OCI-LY1 (cell line): Measurements from ENCODE around the gene ROBO1.

Experiments
- H2AFZ ChIP-seq: fragments of 200-600 bp; sonication (generic), shearing (Covaris generic); 2 replicates; pipeline ENCODE4 v1.6.0; 2014; ENCODE audit warnings: antibody characterized with exemption, mild to moderate bottlenecking, low read length
- H3F3A ChIP-seq: fragments of 200-600 bp; sonication (generic), shearing (Covaris generic); 2 replicates; pipeline ENCODE4 v1.6.0; 2014; ENCODE audit warnings: mild to moderate bottlenecking, antibody characterized with exemption, low read length, moderate library complexity; ENCODE audit not compliant: insufficient read depth
- H3K27ac ChIP-seq: fragments of 200-600 bp; sonication (generic); 2 replicates; pipeline ENCODE4 v1.5.1; 2014; ENCODE audit warnings: low read length, mixed run types, mild to moderate bottlenecking, low read depth; ENCODE audit not compliant: poor library complexity, severe bottlenecking
- H3K27me3 ChIP-seq: fragments of 200-600 bp; sonication (generic); 2 replicates; pipeline ENCODE4 v1.6.0; 2014; ENCODE audit warnings: antibody characterized with exemption, mild to moderate bottlenecking, low read length, moderate library complexity; ENCODE audit not compliant: insufficient read depth
- H3K36me3 ChIP-seq: fragments of 200-600 bp; sonication (generic); 2 replicates; pipeline ENCODE4 v1.6.1; 2014; ENCODE audit warnings: mild to moderate bottlenecking, antibody characterized with exemption, low read length, moderate library complexity, mixed read lengths; ENCODE audit not compliant: insufficient read depth
- H3K4me1 ChIP-seq: fragments of 200-600 bp; sonication (generic); 2 replicates; pipeline ENCODE4 v1.5.1; 2014; ENCODE audit warnings: mild to moderate bottlenecking, low read length, moderate library complexity; ENCODE audit not compliant: insufficient read depth, severe bottlenecking
- H3K4me2 ChIP-seq: fragments of 200-600 bp; sonication (generic), shearing (Covaris generic); 2 replicates; pipeline ENCODE4 v1.6.1; 2014; ENCODE audit warnings: low read length
- H3K4me3 ChIP-seq: fragments of 200-600 bp; sonication (generic); 2 replicates; pipeline ENCODE4 v1.5.1; 2014; ENCODE audit warnings: low read length, low read depth, mild to moderate bottlenecking, mixed read lengths; ENCODE audit not compliant: poor library complexity, severe bottlenecking
- H3K79me2 ChIP-seq: fragments of 200-600 bp; shearing (Covaris generic); 2 replicates; pipeline ENCODE4 v1.6.1; 2016; ENCODE audit warnings: mixed run types, low read length, mixed read lengths; ENCODE audit not compliant: insufficient read depth
- H3K9ac ChIP-seq: fragments of 200-600 bp; sonication (generic), shearing (Covaris generic); 2 replicates; pipeline ENCODE4 v1.6.1; 2014; ENCODE audit warnings: mild to moderate bottlenecking, low read length, mixed read lengths
- H3K9me2 ChIP-seq: fragments of 200-600 bp; sonication (generic), shearing (Covaris generic); 2 replicates; pipeline ENCODE4 v1.6.1; 2014; ENCODE audit warnings: low read depth, mild to moderate bottlenecking, low read length, mixed read lengths
- H3K9me3 ChIP-seq: fragments of 200-600 bp; shearing (Covaris generic); 2 replicates; pipeline ENCODE4 v1.6.1; 2014; ENCODE audit warnings: low read length, mixed read lengths
- H4K20me1 ChIP-seq: fragments of 200-600 bp; sonication (generic), shearing (Covaris generic); 2 replicates; pipeline ENCODE4 v1.6.0; 2016; ENCODE audit warnings: mild to moderate bottlenecking, low read length; ENCODE audit not compliant: insufficient read depth
- EZH2 ChIP-seq: fragments of 200-600 bp; sonication (generic), shearing (Covaris generic); IDR thresholded peaks from 2 replicates; pipeline ENCODE4 v1.8.0; 2017; ENCODE audit warnings: borderline replicate concordance, mixed run types, mild to moderate bottlenecking, antibody characterized with exemption, low read length, moderate library complexity, mixed read lengths
- TF ChIP-seq, protein P1 (sequence below): fragments of 200-600 bp; sonication (generic), shearing (Covaris generic); IDR thresholded peaks from 2 replicates; pipeline ENCODE4 v1.5.1; 2017; ENCODE audit warnings: mild to moderate bottlenecking, antibody characterized with exemption, low read length, moderate library complexity, mixed read lengths

ROBO1 gene

DNA sequence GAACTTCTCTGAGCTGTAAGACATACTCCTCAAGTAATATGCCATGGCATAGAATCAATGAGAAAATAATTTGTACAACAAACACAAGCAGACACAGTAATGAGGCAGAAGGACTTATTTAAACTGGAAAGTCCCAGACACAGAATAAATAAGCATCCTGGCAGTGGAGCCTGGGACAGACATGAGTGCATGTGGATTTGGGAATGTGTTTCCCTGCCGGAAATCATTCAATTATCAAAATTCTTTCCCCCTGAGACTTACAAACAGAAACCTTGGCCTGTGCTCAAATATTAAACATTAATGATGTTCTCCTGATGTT, 520.1 kb downstream of the ROBO1 start:
- TF ChIP-seq, protein P1, sequence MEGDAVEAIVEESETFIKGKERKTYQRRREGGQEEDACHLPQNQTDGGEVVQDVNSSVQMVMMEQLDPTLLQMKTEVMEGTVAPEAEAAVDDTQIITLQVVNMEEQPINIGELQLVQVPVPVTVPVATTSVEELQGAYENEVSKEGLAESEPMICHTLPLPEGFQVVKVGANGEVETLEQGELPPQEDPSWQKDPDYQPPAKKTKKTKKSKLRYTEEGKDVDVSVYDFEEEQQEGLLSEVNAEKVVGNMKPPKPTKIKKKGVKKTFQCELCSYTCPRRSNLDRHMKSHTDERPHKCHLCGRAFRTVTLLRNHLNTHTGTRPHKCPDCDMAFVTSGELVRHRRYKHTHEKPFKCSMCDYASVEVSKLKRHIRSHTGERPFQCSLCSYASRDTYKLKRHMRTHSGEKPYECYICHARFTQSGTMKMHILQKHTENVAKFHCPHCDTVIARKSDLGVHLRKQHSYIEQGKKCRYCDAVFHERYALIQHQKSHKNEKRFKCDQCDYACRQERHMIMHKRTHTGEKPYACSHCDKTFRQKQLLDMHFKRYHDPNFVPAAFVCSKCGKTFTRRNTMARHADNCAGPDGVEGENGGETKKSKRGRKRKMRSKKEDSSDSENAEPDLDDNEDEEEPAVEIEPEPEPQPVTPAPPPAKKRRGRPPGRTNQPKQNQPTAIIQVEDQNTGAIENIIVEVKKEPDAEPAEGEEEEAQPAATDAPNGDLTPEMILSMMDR, result no peak
- no peak for TF ChIP-seq EZH2
- H3K4me2 ChIP-seq, result no peak overlapping the region
- no peaks in the 10 kb centered on the region for H3K36me3 ChIP-seq

DNA sequence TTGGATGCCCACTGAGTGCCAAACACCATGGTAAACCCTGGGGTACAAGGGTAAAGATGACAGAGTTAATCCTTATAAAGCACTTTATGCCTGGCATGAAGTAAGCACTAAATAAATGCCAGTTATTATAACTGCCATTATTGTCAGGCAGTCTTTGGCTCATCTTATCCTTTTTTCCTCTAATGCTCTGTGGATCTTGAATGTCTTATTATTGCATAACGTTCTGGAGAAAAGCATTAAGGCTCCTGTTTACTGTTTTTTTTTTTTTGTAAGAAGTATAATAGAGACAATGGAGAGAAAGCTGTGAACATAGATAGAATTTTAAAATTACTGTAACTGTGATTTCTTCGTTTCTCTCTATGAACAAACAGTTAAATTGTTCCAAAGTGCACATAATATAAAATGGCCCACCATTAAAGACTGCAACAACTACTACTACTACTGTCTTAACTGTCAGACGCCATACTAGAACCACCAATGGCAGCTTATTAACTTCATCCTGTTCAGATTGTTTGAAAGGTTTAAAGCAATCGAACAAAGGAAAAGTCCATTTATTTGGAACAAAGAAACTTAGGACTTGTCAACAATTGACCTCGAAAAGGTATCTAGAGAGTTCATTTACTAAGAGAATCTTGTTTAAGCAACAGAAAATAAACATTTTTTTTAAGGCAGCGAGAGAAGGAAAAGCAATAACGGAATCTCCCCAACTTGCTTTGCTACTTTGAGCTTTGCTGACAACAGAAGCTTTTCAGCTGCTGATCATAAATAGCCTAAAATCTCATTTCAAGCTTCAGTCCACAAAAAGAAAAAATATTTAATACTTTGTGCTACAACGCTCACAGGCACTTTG, 520.7 kb downstream of the ROBO1 start:
- Histone ChIP-seq H3K27me3 (no peaks in the 10 kb centered on the region), H4K20me1 (no peaks in the 10 kb centered on the region), H3K4me2 (no peak overlapping the region), H3K4me1 (no peaks in the 10 kb centered on the region), H3F3A (no peaks in the 10 kb centered on the region), H3K79me2 (no peaks in the 10 kb centered on the region), H3K9me2 (no peaks in the 10 kb centered on the region), H3K9ac (no peak overlapping the region), H3K9me3 (no peaks in the 10 kb centered on the region), H3K4me3 (no peak overlapping the region), H3K36me3 (no peaks in the 10 kb centered on the region), H3K27ac (no peak overlapping the region), H2AFZ (no peak overlapping the region)
- no peak for TF ChIP-seq EZH2
- TF ChIP-seq, protein P1, result no peak

More for the DNA sequence above, 520.1 kb downstream of the ROBO1 start:
- Histone ChIP-seq H3K9me2 (no peaks in the 10 kb centered on the region), H3K27me3 (no peaks in the 10 kb centered on the region), H4K20me1 (no peaks in the 10 kb centered on the region), H3K79me2 (no peaks in the 10 kb centered on the region), H3K4me3 (no peak overlapping the region), H3K9me3 (no peaks in the 10 kb centered on the region), H3K4me1 (no peaks in the 10 kb centered on the region), H3K9ac (no peak overlapping the region), H3F3A (no peaks in the 10 kb centered on the region), H2AFZ (no peak overlapping the region), H3K27ac (no peak overlapping the region)

DNA sequence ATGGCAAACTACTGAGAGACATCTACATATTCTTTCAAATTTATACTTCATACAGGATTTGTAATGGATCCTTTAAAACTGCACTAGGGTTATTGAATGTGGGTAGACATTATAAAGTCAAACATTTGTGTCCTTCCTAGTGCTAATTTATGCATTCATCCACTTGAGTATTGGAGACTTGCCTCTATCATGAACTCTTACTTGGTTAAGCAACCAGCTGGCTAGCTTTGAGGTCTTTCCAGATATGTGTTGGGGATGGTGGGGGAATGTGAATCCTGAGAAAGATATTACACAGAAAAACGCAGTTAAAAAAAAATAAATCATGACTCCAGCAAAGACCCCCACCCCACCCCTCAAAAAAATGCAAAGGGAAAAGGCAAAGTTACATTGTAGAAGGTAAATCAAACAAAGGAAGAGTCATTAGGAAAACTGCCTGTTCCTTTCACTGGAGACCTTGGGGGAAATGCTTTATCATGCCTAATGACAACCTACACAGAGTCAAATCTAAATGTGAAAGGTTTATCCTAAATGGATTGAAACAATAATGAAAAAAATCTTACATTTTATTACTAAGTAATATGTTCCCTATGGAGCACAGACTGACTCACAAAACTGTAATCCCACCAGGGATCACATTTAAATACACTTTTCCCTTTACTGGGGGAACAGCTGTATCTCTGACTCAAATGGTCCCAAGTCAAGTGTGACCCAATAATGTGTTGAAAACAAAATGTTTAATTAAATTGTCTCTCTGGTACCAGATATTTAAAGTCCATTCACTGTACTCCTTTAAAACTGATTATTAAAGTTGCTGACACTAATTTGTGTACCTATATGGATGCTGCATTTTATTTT, 522.3 kb downstream of the ROBO1 start:
- Histone ChIP-seq H3K27me3 (no peaks in the 10 kb centered on the region), H3F3A (no peaks in the 10 kb centered on the region), H3K79me2 (no peaks in the 10 kb centered on the region), H4K20me1 (no peaks in the 10 kb centered on the region), H3K4me2 (no peak overlapping the region), H3K9ac (no peak overlapping the region), H3K9me3 (no peaks in the 10 kb centered on the region), H3K9me2 (no peaks in the 10 kb centered on the region), H3K27ac (no peak overlapping the region), H2AFZ (no peak overlapping the region), H3K4me3 (no peak overlapping the region), H3K36me3 (no peaks in the 10 kb centered on the region), H3K4me1 (no peaks in the 10 kb centered on the region)
- TF ChIP-seq, protein P1, result no peak
- TF ChIP-seq EZH2, result no peak
